Measurements from ENCODE around the gene ZNF397. TPM values are rescaled to one million over a fixed set of nuclear protein-coding genes. Genes with fewer than 3 reads are reported as not detected.

The ZNF397 gene
- 15.6 and 21.5 TPM in 2 replicates for polyA plus RNA-seq

GRCh38 chr18:35240664-35241447 is at the start of gene ZNF397:
Gene ZNF397, plus strand, starts transcription at chr18:35241034. Its CDS starts 1,437 bp downstream, at chr18:35242471.

DNA sequence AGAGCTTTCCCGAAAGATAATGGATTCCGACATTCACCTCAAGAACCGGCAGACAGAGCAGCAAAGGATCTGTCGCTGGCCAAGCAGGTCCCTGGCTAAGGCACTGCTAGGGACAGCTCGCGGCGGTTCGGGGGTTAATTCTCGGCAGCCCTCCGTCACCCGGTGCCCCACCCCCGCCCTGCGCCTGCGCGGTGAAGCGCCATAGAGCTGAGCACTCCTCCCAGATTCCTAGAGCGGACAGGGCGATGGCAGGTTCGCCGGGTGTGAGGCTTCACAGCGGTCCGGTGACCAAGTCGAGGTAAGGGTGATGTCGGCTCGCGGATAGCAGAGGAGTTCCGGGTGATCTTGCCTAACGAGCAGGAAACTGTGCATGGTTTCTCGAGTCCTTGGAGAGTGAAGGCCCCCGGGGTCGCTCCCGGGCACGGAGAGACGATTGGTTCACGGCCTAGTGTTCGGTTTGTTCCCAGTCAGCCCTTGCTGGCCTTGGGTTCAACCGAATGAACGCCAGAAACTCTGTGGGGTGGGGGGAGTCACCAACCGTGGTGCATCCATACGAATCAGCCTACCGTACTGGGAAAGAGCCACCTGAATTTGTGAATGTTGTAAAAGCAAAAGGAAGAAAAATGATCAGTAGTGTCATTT is 49.4 kb downstream of the ZNF397 start, which contains the start of gene ZSCAN30:
Gene ZSCAN30 (minus strand): TSS at position 136 of the 642 bp plus-strand sequence. CDS start 25,877 bp downstream, outside the sequence.

Other genes with a start within 250 kb of the ZNF397 start
- 138 and 160 TPM in 2 replicates for gene MAPRE2, start 199.6 kb upstream of the ZNF397 start, polyA plus RNA-seq
- gene ZSCAN30, start 49.2 kb downstream of the ZNF397 start, polyA plus RNA-seq = 5.7 and 31.3 TPM in 2 replicates
- 28.7 and 34.6 TPM in 2 replicates for gene ZNF24, start 103.4 kb downstream of the ZNF397 start, polyA plus RNA-seq
- 2.4 and 3.0 TPM in 2 replicates for gene ZNF396, start 136.3 kb downstream of the ZNF397 start, polyA plus RNA-seq

Data from Purkinje cell (primary cell).